GM19467 (cell line): ENCODE results near the gene PSPN.
"Not testable (repeated sequence)": the region's sequence is repeated elsewhere in the genome, so short reads cannot be mapped to it uniquely, and the experiment has no call there.

ENCODE experiments used
- ATAC-seq: cut with Tn5 transposase; IDR thresholded peaks from one replicate; pipeline ENCODE4 v1.9.1; 2021; ENCODE audit warnings: mild to moderate bottlenecking, moderate library complexity; ENCODE audit not compliant: unreplicated experiment

PSPN gene

GRCh38 chr19:6373813-6374108 lies 2.0 kb downstream of the PSPN start:
- ATAC-seq: no peak

GRCh38 chr19:6373096-6373812 lies 2.5 kb downstream of the PSPN start:
- peak; percentile 52 for ATAC-seq

- peak; percentile 69 for ATAC-seq
These were observed 3.1 kb downstream of the PSPN start, which contains the start of gene ALKBH7 for GRCh38 chr19:6372594-6373095. Gene ALKBH7, plus strand, starts transcription at chr19:6372794. Its CDS starts 27 bp downstream, at chr19:6372821.

- ATAC-seq: no peak
These were observed 11.4 kb downstream of the PSPN start for GRCh38 chr19:6364353-6364752.

- ATAC-seq: no peak
These were observed 13.4 kb downstream of the PSPN start for GRCh38 chr19:6362351-6362801.

GRCh38 chr19:6362027-6362350 lies 13.7 kb downstream of the PSPN start:
- no peak for ATAC-seq

- not testable (repeated sequence) for ATAC-seq
These were observed 14.9 kb downstream of the PSPN start for GRCh38 chr19:6360857-6361216.

- not testable (repeated sequence) for ATAC-seq
These were observed 15.3 kb downstream of the PSPN start for GRCh38 chr19:6360445-6360844.

GRCh38 chr19:6359568-6360341 lies 16.0 kb downstream of the PSPN start:
- ATAC-seq: no peak

GRCh38 chr19:6358003-6358402 lies 17.7 kb downstream of the PSPN start:
- ATAC-seq: no peak

- ATAC-seq: no peak
These were observed 18.6 kb downstream of the PSPN start for GRCh38 chr19:6357174-6357573.

GRCh38 chr19:6355321-6356040 lies 20.3 kb downstream of the PSPN start:
- ATAC-seq: not testable (repeated sequence)

- ATAC-seq: no peak
These were observed 21.5 kb downstream of the PSPN start for GRCh38 chr19:6354098-6354674.

GRCh38 chr19:6352381-6353165 lies 23.2 kb downstream of the PSPN start:
- no peak for ATAC-seq

- no peak for ATAC-seq
These were observed 25.0 kb downstream of the PSPN start for GRCh38 chr19:6350688-6351087.

GRCh38 chr19:6349271-6349670 lies 26.5 kb downstream of the PSPN start:
- ATAC-seq: not testable (repeated sequence)

GRCh38 chr19:6343462-6343861 lies 32.3 kb downstream of the PSPN start:
- ATAC-seq: no peak

GRCh38 chr19:6340493-6341201 lies 35.1 kb downstream of the PSPN start:
- no peak for ATAC-seq

GRCh38 chr19:6334490-6335285 lies 41.0 kb downstream of the PSPN start:
- no peak for ATAC-seq
